GM19395 (cell line): Measurements from ENCODE around the gene MYL4.
"Not testable (repeated sequence)": the region's sequence is repeated elsewhere in the genome, so short reads cannot be mapped to it uniquely, and the experiment has no call there.

Experiments used
- ATAC-seq: cut with Tn5 transposase; IDR thresholded peaks from one replicate; pipeline ENCODE4 v1.9.1; 2021; ENCODE audit warnings: mild to moderate bottlenecking, moderate library complexity; ENCODE audit not compliant: unreplicated experiment

MYL4 gene

DNA sequence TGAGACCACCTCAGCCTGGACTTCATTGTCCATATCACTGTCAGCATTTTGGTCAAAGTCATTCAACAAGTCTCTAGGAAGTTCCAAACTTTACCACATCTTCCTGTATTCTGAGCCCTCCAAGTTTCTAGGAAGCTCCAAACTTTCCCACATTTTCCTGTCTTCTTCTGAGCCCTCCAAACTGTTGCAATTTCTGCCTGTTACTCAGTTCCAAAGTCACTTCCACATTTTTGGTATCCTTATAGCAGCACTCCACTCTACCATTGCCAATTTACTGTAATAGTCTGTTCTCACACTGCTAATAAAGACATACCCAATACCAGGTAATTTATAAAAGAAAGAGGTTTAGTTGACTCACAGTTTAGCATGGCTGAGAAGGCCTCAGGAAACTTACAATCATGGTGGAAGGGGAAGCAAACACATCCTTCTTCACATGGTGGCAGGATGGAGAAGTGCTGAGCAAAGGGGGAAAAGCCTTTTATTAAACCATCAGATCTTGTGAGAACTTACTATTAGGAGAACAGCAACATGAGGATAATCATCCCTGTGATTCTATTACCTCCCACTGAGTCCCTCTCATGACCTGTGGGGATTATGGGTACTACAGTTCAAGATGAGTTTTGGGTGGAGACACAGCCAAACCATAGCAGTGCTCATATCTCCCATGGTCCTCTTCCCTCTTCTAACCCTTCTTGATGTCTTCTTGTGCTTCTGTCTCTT is 60.6 kb downstream of the MYL4 start:
- not testable (repeated sequence) for ATAC-seq

DNA sequence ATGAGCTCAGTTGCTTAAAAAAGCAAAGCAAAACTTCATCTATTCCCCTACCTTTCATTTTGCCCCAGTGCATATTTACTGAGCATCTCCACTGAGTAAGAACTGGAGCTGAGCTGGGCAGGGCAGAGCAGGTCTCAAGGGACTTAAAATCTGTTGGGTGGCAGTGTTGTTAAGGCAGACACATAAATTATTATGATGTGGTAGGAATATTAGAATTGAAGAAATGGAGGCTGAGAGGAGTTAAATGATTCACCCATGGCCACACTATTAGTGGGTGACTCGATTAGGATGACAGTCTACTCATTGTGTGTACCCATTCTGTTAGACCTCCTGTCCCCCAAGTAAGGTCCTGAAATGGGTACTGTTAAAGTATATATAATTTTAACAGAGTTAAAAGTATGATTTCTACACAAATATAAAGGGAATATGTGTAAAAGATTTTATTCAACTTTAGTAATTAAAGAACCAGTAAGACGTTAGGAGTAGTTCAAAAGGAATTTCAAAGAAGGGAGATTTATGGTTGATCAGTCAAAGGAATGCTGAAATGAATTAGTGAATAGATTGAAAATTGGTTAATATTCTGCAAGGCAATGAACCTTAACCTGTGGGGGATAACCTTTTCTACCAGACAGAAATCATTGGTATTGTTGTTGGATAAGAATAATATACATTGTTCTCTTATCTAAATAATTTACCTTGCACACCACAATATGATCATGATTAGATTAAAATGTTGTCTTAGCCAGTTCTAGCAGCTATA is 62.0 kb downstream of the MYL4 start:
- no peak for ATAC-seq

DNA sequence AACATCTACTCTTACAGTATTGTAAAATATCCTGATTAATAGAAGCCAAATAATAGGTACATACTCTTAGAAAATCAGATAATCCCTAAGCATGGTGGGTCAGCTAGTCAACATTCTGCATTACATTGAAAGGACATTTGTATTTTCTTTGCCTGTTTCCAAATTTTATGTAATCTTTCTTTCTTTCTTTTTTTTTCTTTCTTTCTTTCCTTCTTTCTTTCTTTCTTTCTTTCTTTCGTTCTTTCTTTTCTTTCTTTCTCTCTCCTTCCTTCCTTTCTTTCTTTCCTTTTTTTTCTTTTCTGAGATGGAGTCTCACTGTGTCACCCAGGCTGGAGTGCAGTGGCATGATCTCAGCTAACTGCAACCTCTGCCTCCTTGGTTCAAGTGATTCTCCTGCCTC is 63.3 kb downstream of the MYL4 start:
- no peak for ATAC-seq

DNA sequence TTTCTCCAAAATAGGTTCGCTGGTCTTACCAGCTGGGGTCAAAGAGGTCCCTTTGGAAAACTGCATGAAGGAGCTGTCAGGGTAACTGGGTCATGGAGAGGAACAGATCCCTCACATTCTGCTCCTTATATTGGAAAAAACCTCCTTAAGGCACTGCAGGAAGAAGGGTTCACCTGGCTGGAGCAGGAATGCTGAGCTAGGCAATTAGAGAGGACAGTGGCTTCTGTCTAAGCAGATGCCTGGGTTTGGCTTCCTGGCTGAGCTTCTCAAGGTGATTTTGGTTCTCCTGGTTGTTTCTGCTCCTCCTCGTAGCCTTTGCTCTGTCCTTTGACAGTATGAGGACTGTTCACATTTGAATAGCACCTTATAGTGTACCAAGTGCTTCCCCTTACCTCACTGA is 64.1 kb downstream of the MYL4 start:
- ATAC-seq: no peak
